Mucosa of descending colon (tissue), 3 donors: ENCODE results near the gene SYT12. TPM values are rescaled to one million over a fixed set of nuclear protein-coding genes. Genes with fewer than 3 reads are reported as not detected.

Source experiments
- ATAC-seq: fragments of 200-7000 bp; cut with Tn5 transposase; one replicate; pipeline ENCODE4 v1.9.1; 2020; ENCODE audit warnings: mild to moderate bottlenecking, moderate library complexity
- DNase-seq, 3 donors: peaks; one replicate each; pipeline ENCODE4 v3.0.0-alpha.2; 2020
- H3K36me3 ChIP-seq: fragments of 200-600 bp; one replicate; pipeline ENCODE4 v1.8.0; 2021; ENCODE audit warnings: low read depth, mild to moderate bottlenecking
- H3K4me1 ChIP-seq: fragments of 200-600 bp; one replicate; pipeline ENCODE4 v1.8.0; 2021; ENCODE audit warnings: low read depth, mild to moderate bottlenecking
- H3K4me3 ChIP-seq: fragments of 200-600 bp; one replicate; pipeline ENCODE4 v1.8.0; 2021; ENCODE audit warnings: mild to moderate bottlenecking
- H3K9me3 ChIP-seq: fragments of 200-600 bp; one replicate; pipeline ENCODE4 v1.8.0; 2021; ENCODE audit warnings: mild to moderate bottlenecking
- intact Hi-C, 2 donors: fragments of 100-400 bp; cut with DNase I in 1 of 2; cut with micrococcal nuclease in 1 of 2; formaldehyde crosslinking; loops; one replicate each; pipeline versions ENCODE4 v1.11.0 to v1.11.1; 2022; cut with DNase I, micrococcal nuclease
- total RNA-seq, 3 donors: library from RNA; stranded (reverse); fragmentation: NEBNext Ultra II Directional in 2 of 3; extraction: Animal tissue kit (Norgen Biotek cat#: 25700) in 2 of 3; gene quantifications; one replicate each; pipeline versions ENCODE4 v1.2.1 to v1.2.4, GENCODE V29; 2021 to 2023
- TF ChIP-seq, protein P1 (sequence below): fragments of 200-600 bp; IDR thresholded peaks from one replicate; pipeline ENCODE4 v1.8.0; 2022; ENCODE audit warnings: antibody characterized with exemption, mild to moderate bottlenecking
- donor health status: DM: no; HTN: no; CAD: no; lungs with moderate emphysema.
- donor health status: DM: no; HTN: no; CAD: no.
- donor health status: DM: no; HTN: yes; CAD: no.

SYT12 gene
- total RNA-seq, 3 donors from 2014 or later = 0.09 TPM; not detected in 2

DNA sequence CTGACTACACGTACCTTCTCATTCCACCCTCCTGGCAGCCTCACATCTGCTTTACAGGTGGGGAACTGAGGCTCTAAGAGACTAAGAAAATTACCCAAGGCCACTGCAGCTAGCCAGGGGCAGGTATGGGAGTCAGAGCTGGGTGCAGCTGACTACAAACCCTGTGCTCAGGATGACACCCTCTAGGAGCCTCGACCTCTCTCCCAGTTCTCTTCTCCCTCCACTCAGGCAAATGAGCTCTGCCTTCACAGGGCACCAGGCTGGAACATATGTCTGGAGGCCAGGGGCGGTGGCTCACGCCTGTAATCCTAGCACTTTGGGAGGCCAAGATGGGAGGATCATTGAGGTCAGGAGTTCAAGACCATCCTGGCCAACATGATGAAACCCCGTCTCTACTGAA lies 4.0 kb downstream of the SYT12 start:
- no peak overlapping the region for H3K4me3 ChIP-seq
- H3K9me3 ChIP-seq = no peaks in the 10 kb centered on the region
- H3K36me3 ChIP-seq = no peaks in the 10 kb centered on the region
- DNase-seq (no peak), ATAC-seq (no peak)
- TF ChIP-seq, protein P1, sequence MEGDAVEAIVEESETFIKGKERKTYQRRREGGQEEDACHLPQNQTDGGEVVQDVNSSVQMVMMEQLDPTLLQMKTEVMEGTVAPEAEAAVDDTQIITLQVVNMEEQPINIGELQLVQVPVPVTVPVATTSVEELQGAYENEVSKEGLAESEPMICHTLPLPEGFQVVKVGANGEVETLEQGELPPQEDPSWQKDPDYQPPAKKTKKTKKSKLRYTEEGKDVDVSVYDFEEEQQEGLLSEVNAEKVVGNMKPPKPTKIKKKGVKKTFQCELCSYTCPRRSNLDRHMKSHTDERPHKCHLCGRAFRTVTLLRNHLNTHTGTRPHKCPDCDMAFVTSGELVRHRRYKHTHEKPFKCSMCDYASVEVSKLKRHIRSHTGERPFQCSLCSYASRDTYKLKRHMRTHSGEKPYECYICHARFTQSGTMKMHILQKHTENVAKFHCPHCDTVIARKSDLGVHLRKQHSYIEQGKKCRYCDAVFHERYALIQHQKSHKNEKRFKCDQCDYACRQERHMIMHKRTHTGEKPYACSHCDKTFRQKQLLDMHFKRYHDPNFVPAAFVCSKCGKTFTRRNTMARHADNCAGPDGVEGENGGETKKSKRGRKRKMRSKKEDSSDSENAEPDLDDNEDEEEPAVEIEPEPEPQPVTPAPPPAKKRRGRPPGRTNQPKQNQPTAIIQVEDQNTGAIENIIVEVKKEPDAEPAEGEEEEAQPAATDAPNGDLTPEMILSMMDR = no peak
- intact Hi-C loops = no loop called here
- peaks cover 15% of the 10 kb centered on the region for H3K4me1 ChIP-seq

DNA sequence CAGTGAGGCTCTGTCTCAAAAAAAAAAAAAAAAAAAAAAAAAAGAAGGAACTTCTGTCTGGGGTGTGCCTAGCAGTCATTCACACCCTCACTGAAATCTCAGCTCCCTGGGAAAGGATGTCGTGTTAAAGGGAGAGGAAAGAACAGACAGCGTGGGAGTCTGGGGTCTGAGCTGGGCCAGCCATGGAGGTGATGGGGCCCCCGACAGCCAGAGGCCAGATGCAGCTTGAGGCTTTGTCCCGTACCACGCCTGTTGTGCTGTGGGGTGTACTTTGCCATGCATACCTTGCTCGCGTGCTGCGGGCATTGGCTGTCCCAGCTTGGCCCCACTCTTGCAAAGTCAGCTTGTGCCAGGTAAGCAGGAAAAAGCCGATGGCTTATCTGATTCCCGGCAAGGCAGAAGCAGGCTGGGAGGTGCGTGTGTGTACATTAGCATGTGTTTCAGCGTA lies 4.6 kb downstream of the SYT12 start:
- TF ChIP-seq, protein P1 = no peak
- Histone ChIP-seq H3K9me3 (no peaks in the 10 kb centered on the region), H3K4me3 (no peak overlapping the region), H3K4me1 (peaks cover 13% of the 10 kb centered on the region), H3K36me3 (no peaks in the 10 kb centered on the region)
- intact Hi-C loops = no loop called here
- DNase-seq (no peak), ATAC-seq (no peak)

DNA sequence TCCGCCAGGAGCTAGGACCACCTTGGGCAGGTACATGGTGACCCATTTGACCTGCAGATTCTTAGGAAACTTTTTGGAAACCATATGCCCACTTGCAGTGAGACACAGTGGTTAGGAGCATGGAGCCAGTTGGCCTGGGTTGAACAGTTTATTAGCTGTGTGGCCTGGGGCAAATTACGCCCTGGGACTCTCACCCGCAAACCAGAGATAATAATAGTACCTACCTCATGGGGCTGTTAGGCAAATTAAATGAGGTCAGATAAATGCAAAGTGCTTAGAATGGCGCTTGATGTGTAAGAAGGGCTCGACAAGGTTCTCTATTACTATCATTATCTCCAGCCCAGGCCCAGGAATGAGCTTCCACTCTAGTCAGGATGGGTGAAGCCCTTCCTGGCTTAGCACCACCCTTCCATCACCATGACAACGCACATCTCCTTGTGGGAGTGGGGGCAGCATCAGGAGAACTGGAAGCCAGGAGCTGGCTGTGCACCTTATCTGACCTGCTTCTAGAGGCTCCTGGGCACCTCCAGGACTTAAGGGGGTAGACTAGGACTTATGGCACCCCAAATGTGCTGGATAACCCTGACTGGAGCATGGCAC lies 5.1 kb downstream of the SYT12 start:
- no peak overlapping the region for H3K4me3 ChIP-seq
- TF ChIP-seq, protein P1 = no peak
- H3K36me3 ChIP-seq = no peaks in the 10 kb centered on the region
- intact Hi-C loops = no loop called here
- ATAC-seq (peak; percentile 11), DNase-seq (no peak)
- peaks cover 8% of the 10 kb centered on the region for H3K4me1 ChIP-seq
- H3K9me3 ChIP-seq = no peaks in the 10 kb centered on the region

DNA sequence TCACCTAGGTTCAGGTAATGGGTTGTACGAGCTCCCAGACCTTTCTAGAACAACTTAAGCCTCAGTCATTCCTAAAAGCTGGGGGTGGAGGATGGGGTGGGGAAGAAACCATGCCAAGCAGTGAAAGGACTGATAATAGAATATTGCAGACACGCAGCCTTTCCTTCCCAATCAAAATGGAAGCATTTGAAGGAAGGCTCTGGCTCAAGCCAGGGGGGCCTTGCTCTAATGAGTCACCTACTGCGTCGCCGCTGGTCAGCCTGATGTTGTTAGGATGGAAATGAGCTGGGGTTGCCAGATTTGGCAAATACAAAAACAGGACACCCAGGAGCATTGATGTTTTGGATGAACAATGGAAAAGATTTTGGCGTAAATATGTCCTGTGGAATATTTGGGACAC lies 6.2 kb downstream of the SYT12 start:
- intact Hi-C loops = no loop called here
- Histone ChIP-seq H3K4me3 (no peak overlapping the region), H3K9me3 (no peaks in the 10 kb centered on the region), H3K4me1 (no peaks in the 10 kb centered on the region), H3K36me3 (no peaks in the 10 kb centered on the region)
- ATAC-seq (no peak), DNase-seq (no peak)
- TF ChIP-seq, protein P1 = no peak

DNA sequence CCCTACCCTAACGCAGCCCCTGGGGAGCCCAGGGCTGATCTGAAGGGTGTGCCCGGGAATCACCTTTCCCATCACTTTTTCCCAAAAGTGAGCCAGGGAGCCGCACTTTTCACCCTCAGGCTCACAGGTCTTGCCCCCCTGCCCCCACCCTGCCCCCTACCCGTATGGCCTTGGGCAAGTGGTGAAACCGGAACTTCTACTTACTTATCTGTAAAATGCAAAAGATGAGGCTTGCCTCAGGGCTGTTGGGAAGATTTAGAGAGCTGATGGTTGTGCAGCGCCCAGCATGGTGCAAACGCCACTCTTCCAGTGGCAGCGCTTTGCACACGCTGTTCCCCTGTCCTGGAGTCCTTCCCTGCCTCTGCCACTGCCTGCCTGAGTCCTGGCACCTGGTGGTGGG lies 8.0 kb downstream of the SYT12 start:
- H3K9me3 ChIP-seq = no peaks in the 10 kb centered on the region
- TF ChIP-seq, protein P1 = no peak
- intact Hi-C loops = no loop called here
- DNase-seq = no peak
- ATAC-seq = no peak
- H3K4me1 ChIP-seq = no peaks in the 10 kb centered on the region
- H3K4me3 ChIP-seq = no peak overlapping the region
- H3K36me3 ChIP-seq = no peaks in the 10 kb centered on the region
